NCI-H446 (cell line): Measurements from ENCODE around the gene TNFSF15.

Experiments
- DNase-seq, 2 experiments: peaks; one replicate each; lab custom pipeline; 2025; lab: John Stamatoyannopoulos, UW

Gene TNFSF15

GRCh38 chr9:114825126-114825795 is 19.4 kb upstream of the TNFSF15 start:
- DNase-seq: no peak

- no peak for DNase-seq
Measured at GRCh38 chr9:114824110-114824509, 18.3 kb upstream of the TNFSF15 start.

- DNase-seq: no peak
Measured at GRCh38 chr9:114823441-114823840, 17.6 kb upstream of the TNFSF15 start.

GRCh38 chr9:114822708-114823107 is 16.9 kb upstream of the TNFSF15 start:
- DNase-seq: no peak

GRCh38 chr9:114820776-114821501 is 15.1 kb upstream of the TNFSF15 start:
- DNase-seq: no peak

- DNase-seq: no peak
Measured at GRCh38 chr9:114818178-114818577, 12.3 kb upstream of the TNFSF15 start.

GRCh38 chr9:114813717-114814418 is 8.0 kb upstream of the TNFSF15 start:
- no peak for DNase-seq

- no peak for DNase-seq
Measured at GRCh38 chr9:114811966-114812636, 6.3 kb upstream of the TNFSF15 start.

GRCh38 chr9:114811301-114811700 is 5.5 kb upstream of the TNFSF15 start:
- no peak for DNase-seq

GRCh38 chr9:114810614-114811013 is 4.8 kb upstream of the TNFSF15 start:
- no peak for DNase-seq

GRCh38 chr9:114806526-114806900 is 674 bp upstream of the TNFSF15 start:
- DNase-seq: no peak

GRCh38 chr9:114804505-114804904 is 1.3 kb downstream of the TNFSF15 start:
- no peak for DNase-seq

- DNase-seq: no peak
Measured at GRCh38 chr9:114803479-114804265, 2.2 kb downstream of the TNFSF15 start.

- DNase-seq: no peak
Measured at GRCh38 chr9:114799925-114800324, 5.9 kb downstream of the TNFSF15 start.

GRCh38 chr9:114799441-114799840 is 6.4 kb downstream of the TNFSF15 start:
- no peak for DNase-seq

GRCh38 chr9:114798780-114799427 is 6.9 kb downstream of the TNFSF15 start:
- no peak for DNase-seq

- DNase-seq: no peak
Measured at GRCh38 chr9:114798101-114798500, 7.7 kb downstream of the TNFSF15 start.

- DNase-seq: no peak
Measured at GRCh38 chr9:114792396-114792795, 13.4 kb downstream of the TNFSF15 start.

- no peak for DNase-seq
Measured at GRCh38 chr9:114791736-114792135, 14.1 kb downstream of the TNFSF15 start.

- no peak for DNase-seq
Measured at GRCh38 chr9:114791312-114791711, 14.5 kb downstream of the TNFSF15 start.

GRCh38 chr9:114790521-114790920 is 15.3 kb downstream of the TNFSF15 start:
- no peak for DNase-seq
